Neural progenitor cell (in vitro differentiated cells): ENCODE results near the gene F9. TPM values are rescaled to one million over a fixed set of nuclear protein-coding genes. Genes with fewer than 3 reads are reported as not detected.

ENCODE experiments used
- DNase-seq: peaks from one replicate; pipeline ENCODE4 v3.0.0-alpha.2; 2016; ENCODE audit warnings: low spot score
- H2AFZ ChIP-seq: fragments of 200-600 bp; sonication (generic); replicated peaks from 2 replicates; pipeline ENCODE4 v1.6.1; 2016; ENCODE audit warnings: antibody characterized with exemption
- H3F3A ChIP-seq: fragments of 200-600 bp; sonication (generic); 2 replicates; pipeline ENCODE4 v1.6.1; 2016; ENCODE audit warnings: antibody characterized with exemption, low read depth
- H3K27ac ChIP-seq: fragments of 200-600 bp; sonication (generic); 2 replicates; pipeline ENCODE4 v1.5.1; 2016; ENCODE audit warnings: mild to moderate bottlenecking
- H3K27me3 ChIP-seq: fragments of 200-600 bp; sonication (generic); 2 replicates; pipeline ENCODE4 v1.6.1; 2016; ENCODE audit warnings: mild to moderate bottlenecking, moderate library complexity
- H3K36me3 ChIP-seq: fragments of 200-600 bp; sonication (generic); 2 replicates; pipeline ENCODE4 v1.5.1; 2016
- H3K4me1 ChIP-seq: fragments of 200-600 bp; sonication (generic); 2 replicates; pipeline ENCODE4 v1.6.1; 2016; ENCODE audit warnings: mixed run types
- H3K4me2 ChIP-seq: fragments of 200-600 bp; sonication (generic); 2 replicates; pipeline ENCODE4 v1.6.1; 2016
- H3K4me3 ChIP-seq: fragments of 200-600 bp; sonication (generic); 2 replicates; pipeline ENCODE4 v1.5.1; 2016
- H3K79me2 ChIP-seq: fragments of 200-600 bp; sonication (generic); 2 replicates; pipeline ENCODE4 v1.6.1; 2016; ENCODE audit warnings: low read depth
- H3K9ac ChIP-seq: fragments of 200-600 bp; sonication (generic); 2 replicates; pipeline ENCODE4 v1.6.1; 2016
- H3K9me3 ChIP-seq: fragments of 200-600 bp; sonication (generic); 2 replicates; pipeline ENCODE4 v1.5.1; 2016; ENCODE audit warnings: low read depth
- H4K20me1 ChIP-seq: fragments of 200-600 bp; sonication (generic); 2 replicates; pipeline ENCODE4 v1.6.1; 2016; ENCODE audit warnings: low read depth
- H3K27ac Mint-ChIP-seq: 3 replicates; pipeline ENCODE4 v1.8.0; 2021; ENCODE audit warnings: mixed read lengths
- H3K27me3 Mint-ChIP-seq: 2 replicates; pipeline ENCODE4 v1.8.0; 2022; ENCODE audit warnings: low read depth, mild to moderate bottlenecking, inconsistent platforms, moderate library complexity, mixed read lengths; ENCODE audit not compliant: insufficient read depth
- H3K36me3 Mint-ChIP-seq: 3 replicates; pipeline ENCODE4 v1.8.0; 2021; ENCODE audit warnings: mixed read lengths
- H3K4me1 Mint-ChIP-seq: 3 replicates; pipeline ENCODE4 v1.8.0; 2021; ENCODE audit warnings: mixed read lengths
- H3K4me3 Mint-ChIP-seq: 3 replicates; pipeline ENCODE4 v1.8.0; 2021; ENCODE audit warnings: mild to moderate bottlenecking, moderate library complexity, mixed read lengths
- H3K9me3 Mint-ChIP-seq: 3 replicates; pipeline ENCODE4 v1.8.0; 2020; ENCODE audit warnings: mixed read lengths
- EZH2 ChIP-seq: fragments of 200-600 bp; sonication (generic); IDR thresholded peaks from 2 replicates; pipeline ENCODE4 v1.6.1; 2017; ENCODE audit warnings: antibody characterized with exemption, mild to moderate bottlenecking, moderate library complexity
- EZH2phosphoT487 ChIP-seq: fragments of 200-600 bp; sonication (generic); IDR thresholded peaks from 2 replicates; pipeline ENCODE4 v1.6.1; 2017; ENCODE audit warnings: antibody characterized with exemption
- total RNA-seq: library from RNA; depleted of rRNA; stranded (reverse); fragments of >200 nt; gene quantifications from 2 replicates; pipeline ENCODE4 v1.2.3, GENCODE V29; 2015; ENCODE audit warnings: low replicate concordance
- TF ChIP-seq, protein P1 (sequence below): fragments of 200-600 bp; sonication (generic); IDR thresholded peaks from 2 replicates; pipeline ENCODE4 v1.5.1; 2017; ENCODE audit warnings: antibody characterized with exemption, mild to moderate bottlenecking

The F9 gene
- total RNA-seq, 1 donor from 2014 or later, result not detected

DNA sequence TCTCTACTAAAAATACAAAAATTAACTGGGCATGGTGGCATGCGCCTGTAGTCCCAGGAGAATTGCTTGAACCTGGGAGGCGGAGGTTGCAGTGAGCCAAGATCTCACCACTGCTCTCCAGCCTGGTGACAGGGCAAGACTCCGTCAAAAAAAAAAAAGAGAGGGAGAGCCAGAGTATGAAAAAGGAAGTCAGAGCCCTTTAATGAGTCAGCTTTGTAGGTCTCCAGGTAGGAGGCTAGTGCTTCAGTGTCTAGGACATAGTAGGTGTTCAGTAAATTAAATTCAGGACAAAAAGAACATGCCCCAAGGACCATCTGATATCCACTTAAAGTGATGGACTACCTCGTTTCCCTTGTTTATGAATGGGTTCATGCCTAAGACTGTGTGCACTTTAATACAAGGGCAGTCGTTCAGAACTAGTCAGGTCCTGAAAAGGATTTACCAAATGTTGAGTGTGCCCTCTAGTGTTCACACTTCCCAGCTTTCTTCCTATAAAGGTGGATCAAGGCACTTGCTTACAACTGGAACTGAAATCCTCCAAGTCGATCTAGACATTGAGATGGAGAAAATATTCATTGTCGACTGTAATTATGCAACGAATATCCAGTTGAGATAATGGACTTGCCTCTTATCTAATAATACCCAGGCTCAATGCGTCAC lies 29.0 kb downstream of the F9 start:
- no peaks in the 10 kb centered on the region for H3K79me2 ChIP-seq
- H3K27ac Mint-ChIP-seq, result peak overlapping the region; percentile 27
- no peaks in the 10 kb centered on the region for H3K36me3 ChIP-seq
- no peaks in the 10 kb centered on the region for H3K9me3 ChIP-seq
- no peaks in the 10 kb centered on the region for H3K4me1 ChIP-seq
- H3K4me1 Mint-ChIP-seq, result peaks cover 2% of the 10 kb centered on the region
- no peaks in the 10 kb centered on the region for H3K36me3 Mint-ChIP-seq
- H3K4me3 Mint-ChIP-seq, result no peak overlapping the region
- H3K27ac ChIP-seq, result no peak overlapping the region
- TF ChIP-seq, protein P1, sequence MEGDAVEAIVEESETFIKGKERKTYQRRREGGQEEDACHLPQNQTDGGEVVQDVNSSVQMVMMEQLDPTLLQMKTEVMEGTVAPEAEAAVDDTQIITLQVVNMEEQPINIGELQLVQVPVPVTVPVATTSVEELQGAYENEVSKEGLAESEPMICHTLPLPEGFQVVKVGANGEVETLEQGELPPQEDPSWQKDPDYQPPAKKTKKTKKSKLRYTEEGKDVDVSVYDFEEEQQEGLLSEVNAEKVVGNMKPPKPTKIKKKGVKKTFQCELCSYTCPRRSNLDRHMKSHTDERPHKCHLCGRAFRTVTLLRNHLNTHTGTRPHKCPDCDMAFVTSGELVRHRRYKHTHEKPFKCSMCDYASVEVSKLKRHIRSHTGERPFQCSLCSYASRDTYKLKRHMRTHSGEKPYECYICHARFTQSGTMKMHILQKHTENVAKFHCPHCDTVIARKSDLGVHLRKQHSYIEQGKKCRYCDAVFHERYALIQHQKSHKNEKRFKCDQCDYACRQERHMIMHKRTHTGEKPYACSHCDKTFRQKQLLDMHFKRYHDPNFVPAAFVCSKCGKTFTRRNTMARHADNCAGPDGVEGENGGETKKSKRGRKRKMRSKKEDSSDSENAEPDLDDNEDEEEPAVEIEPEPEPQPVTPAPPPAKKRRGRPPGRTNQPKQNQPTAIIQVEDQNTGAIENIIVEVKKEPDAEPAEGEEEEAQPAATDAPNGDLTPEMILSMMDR, result peak; percentile 66
- TF ChIP-seq EZH2, result no peak
- H3K27me3 Mint-ChIP-seq, result no peaks in the 10 kb centered on the region
- DNase-seq, result peak; percentile 75
- H2AFZ ChIP-seq, result peak overlapping the region; percentile 58
- H3K4me3 ChIP-seq, result no peak overlapping the region
- H4K20me1 ChIP-seq, result no peaks in the 10 kb centered on the region
- H3K27me3 ChIP-seq, result no peaks in the 10 kb centered on the region
- no peaks in the 10 kb centered on the region for H3F3A ChIP-seq
- no peak overlapping the region for H3K9ac ChIP-seq
- H3K4me2 ChIP-seq, result no peak overlapping the region
- H3K9me3 Mint-ChIP-seq, result no peaks in the 10 kb centered on the region

DNA sequence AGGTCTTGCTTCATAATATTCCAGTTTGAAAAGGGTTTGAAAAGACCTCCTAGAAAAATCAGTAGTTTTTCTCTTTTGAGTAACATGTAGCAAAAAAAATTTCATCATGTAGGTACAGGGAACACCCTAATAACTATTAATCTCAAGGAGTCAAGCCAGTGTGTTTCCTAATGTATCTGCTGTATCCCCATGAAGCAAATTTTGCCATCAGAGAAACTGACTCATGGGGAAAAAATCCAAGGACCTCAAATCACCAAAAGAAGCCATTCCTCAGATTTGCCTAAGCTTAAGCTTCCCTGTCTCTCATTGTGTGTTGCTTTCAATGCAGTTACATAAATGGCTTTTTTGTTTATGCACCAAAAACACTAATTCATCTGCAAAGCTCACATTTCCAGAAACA lies 29.7 kb downstream of the F9 start:
- no peak overlapping the region for H3K9ac ChIP-seq
- no peaks in the 10 kb centered on the region for H3K9me3 ChIP-seq
- H3K4me1 ChIP-seq, result no peaks in the 10 kb centered on the region
- H3K4me3 ChIP-seq, result no peak overlapping the region
- Mint-ChIP-seq H3K9me3 (no peaks in the 10 kb centered on the region), H3K27ac (no peak overlapping the region), H3K4me3 (no peak overlapping the region), H3K27me3 (no peaks in the 10 kb centered on the region), H3K36me3 (no peaks in the 10 kb centered on the region), H3K4me1 (peaks cover 4% of the 10 kb centered on the region)
- H3K79me2 ChIP-seq, result no peaks in the 10 kb centered on the region
- no peak overlapping the region for H3K4me2 ChIP-seq
- H3K27me3 ChIP-seq, result no peaks in the 10 kb centered on the region
- no peaks in the 10 kb centered on the region for H4K20me1 ChIP-seq
- no peaks in the 10 kb centered on the region for H3K36me3 ChIP-seq
- H3F3A ChIP-seq, result no peaks in the 10 kb centered on the region
- DNase-seq, result no peak
- peak overlapping the region; percentile 58 for H2AFZ ChIP-seq
- no peak overlapping the region for H3K27ac ChIP-seq
- TF ChIP-seq EZH2 (no peak), EZH2phosphoT487 (no peak)
- TF ChIP-seq, protein P1, result no peak

DNA sequence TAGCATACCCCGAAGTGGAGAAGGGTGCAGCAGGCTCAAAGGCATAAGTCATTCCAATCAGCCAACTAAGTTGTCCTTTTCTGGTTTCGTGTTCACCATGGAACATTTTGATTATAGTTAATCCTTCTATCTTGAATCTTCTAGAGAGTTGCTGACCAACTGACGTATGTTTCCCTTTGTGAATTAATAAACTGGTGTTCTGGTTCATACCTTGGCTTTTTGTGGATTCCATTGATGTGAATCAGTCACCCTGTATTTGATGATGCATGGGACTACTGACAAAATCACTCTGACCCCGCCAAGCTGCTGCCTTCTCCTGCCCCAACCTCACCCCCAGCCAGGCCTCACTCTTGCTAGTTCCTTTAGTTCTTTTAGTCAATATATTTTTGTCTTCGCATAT lies 32.7 kb downstream of the F9 start:
- no peak for DNase-seq
- Histone ChIP-seq H3K79me2 (no peaks in the 10 kb centered on the region), H3K4me3 (no peak overlapping the region), H3K4me2 (no peak overlapping the region), H3F3A (no peaks in the 10 kb centered on the region), H3K9me3 (no peaks in the 10 kb centered on the region), H3K4me1 (no peaks in the 10 kb centered on the region), H3K36me3 (no peaks in the 10 kb centered on the region), H3K9ac (no peak overlapping the region), H2AFZ (no peak overlapping the region), H4K20me1 (no peaks in the 10 kb centered on the region), H3K27me3 (no peaks in the 10 kb centered on the region), H3K27ac (no peak overlapping the region)
- Mint-ChIP-seq H3K27me3 (peaks cover 3% of the 10 kb centered on the region), H3K27ac (no peak overlapping the region), H3K4me3 (no peak overlapping the region), H3K36me3 (no peaks in the 10 kb centered on the region), H3K4me1 (peaks cover 4% of the 10 kb centered on the region), H3K9me3 (no peaks in the 10 kb centered on the region)
- TF ChIP-seq EZH2 (no peak), EZH2phosphoT487 (no peak)
- TF ChIP-seq, protein P1, result no peak
